Measurements from ENCODE around the gene SLC5A11.

Gene SLC5A11

DNA sequence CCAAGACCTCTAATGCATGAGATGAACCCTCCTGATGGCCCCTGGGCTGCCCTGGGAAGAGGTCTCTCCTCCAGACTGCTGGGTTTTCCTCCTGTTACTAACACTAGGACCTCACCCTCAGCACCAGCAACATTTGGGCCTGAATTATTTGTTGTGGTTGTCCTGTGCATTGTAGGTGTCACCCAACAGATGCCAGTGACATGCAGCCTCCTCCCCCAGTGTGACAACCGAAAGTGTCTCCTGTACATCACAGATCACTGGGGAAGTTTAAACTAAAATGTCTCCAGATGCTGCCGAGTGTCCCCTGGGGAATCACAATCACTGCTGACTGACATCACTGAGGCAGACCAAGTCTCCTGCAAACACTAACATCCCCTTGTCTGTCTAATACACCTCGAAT is 74.8 kb downstream of the SLC5A11 start:
- no peak for DNase-seq (ENCODE audit: low read depth)

DNA sequence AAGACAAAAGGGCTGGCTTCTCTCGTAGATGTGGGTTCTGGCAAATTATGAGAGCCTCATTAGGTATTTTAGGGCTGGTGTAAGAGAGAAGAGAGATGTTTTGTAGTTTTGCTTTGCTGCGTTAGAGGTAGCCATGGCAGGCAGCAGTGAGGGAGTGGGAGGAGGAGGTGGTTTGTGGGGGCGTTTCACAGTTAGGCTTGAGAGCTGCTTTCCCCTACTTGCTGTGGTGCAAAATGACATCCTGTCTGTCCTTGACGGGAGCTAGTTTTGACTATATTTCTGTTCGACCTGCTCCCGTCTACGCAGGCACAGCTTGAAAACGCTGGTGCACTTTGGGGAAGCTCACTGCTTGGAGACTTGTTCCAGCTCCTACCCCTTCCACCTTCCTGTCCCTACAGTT is 75.5 kb downstream of the SLC5A11 start:
- DNase-seq (ENCODE audit: low read depth), result no peak

GRCh38 chr16:24925163-24925562 is 79.4 kb downstream of the SLC5A11 start:
- DNase-seq (ENCODE audit: low read depth), result no peak

GRCh38 chr16:24929409-24929808 is 83.6 kb downstream of the SLC5A11 start:
- DNase-seq (ENCODE audit: low read depth), result no peak

- no peak for DNase-seq (ENCODE audit: low read depth)
These were observed 84.7 kb downstream of the SLC5A11 start for GRCh38 chr16:24930440-24930839.

DNA sequence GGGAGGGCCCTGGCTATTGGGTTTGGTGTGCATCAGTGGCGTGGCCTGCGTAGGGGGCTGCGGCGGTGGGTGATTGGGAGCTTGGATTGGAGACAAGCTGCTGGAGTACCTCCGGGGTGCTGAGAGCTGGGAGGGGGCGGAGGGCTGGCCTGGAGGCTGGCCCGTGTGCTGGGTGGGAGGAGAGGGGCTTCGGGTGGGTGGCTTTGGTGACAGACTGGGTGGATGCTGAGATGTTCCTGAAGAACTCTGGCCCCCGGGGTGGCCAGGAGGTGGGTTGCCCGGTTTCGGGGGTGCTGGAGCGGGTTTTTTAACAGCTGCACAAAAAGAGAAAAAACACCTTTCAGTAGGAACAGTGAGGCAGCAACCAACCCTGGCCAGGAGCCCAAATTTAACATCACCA is 85.3 kb downstream of the SLC5A11 start:
- no peak for DNase-seq (ENCODE audit: low read depth)

GRCh38 chr16:24935336-24935735 is 89.6 kb downstream of the SLC5A11 start:
- DNase-seq (ENCODE audit: low read depth), result no peak

DNA sequence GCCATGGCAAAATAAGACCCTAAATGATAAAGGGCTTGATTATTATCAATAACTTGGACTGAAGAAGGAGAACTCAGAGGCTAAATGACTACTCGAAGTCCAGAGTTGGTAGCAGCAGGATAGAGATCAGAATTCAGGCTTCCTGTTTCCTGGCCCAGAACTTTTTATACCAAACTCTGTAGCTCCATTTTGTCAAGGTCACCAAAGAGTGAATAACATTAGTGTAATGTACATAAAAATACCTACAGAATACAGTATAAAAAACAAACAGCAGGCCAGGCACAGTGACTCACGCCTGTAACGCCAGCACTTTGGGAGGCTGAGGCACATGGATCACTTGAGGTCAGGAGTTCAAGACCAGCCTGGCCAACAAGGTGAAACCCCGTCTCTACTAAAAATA is 90.4 kb downstream of the SLC5A11 start:
- DNase-seq (ENCODE audit: low read depth), result no peak

DNA sequence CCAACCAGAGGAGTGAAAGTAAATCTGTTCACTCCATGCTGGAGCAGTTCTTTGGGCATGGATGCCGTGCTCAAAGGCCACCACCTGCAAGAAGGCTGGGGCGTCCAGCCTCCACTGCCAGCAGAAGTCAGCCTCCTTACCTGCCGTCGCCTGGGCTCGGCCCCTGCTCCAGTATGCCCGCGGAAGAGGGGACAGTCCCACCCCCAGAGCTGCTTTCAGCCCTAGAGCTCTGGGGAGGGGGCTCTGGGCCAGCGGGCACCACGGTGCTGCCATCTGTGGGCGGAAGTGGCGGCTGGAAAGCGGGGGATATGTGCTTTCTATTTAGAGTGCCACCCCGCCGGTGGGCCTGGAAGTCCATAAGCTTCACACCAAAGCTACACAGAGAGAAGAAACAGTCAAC is 93.5 kb downstream of the SLC5A11 start:
- no peak for DNase-seq (ENCODE audit: low read depth)

DNA sequence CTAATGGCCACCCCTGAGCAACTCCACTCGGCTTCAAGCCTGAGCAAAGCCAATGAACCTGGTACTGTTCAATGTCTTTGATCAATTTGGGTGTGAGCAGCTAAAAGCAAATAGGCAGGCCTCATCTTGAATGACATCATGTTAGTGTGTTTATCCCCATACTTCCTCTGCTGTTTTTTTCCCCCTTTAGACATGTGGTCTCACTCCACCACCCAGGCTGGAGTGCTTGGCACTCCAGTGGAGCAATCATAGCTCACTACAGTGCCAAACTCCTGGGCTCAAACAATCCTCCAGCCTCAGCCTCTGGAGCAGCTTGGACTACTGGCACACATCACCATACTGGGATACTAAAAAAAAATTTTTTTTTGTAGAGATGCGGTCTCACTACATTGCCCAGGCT is 94.0 kb downstream of the SLC5A11 start:
- no peak for DNase-seq (ENCODE audit: low read depth)

DNA sequence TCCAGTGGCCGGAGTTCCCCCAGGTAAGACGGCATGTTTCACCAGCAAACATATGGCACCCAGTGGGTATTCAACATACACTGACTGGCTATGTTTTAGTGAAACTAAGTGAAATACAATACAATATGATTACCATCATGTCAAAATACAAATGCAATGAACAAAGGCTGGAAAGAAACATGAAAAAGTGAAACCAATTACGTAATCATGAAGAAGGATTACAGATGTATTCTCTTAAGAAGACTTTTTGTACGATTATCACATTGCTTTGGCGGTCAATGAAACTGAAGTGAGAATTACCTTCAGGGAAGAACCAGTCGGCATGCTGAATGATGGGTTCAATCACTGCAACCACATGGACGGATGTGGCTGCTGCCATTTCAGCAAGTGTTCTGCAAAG is 97.7 kb downstream of the SLC5A11 start:
- no peak for DNase-seq (ENCODE audit: low read depth)

DNA sequence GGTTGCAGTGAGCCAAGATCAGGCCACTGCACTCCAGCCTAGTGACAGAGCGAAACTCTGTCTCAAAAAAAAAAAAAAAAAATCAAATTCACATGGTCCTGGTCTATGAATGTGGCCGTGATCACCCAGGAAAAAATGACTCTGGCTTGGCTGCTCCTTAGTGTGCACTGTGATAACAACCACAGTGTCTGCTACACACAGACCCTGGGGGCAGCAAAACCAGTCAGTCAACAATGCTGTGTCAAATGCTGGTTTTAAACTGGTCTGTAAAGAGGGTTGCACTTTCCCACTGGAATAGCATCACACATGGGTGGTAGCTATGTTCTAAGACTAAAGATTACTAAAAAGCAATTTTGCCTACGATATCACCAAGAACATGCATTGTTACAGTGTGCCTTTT is 98.4 kb downstream of the SLC5A11 start:
- DNase-seq (ENCODE audit: low read depth), result no peak

DNA sequence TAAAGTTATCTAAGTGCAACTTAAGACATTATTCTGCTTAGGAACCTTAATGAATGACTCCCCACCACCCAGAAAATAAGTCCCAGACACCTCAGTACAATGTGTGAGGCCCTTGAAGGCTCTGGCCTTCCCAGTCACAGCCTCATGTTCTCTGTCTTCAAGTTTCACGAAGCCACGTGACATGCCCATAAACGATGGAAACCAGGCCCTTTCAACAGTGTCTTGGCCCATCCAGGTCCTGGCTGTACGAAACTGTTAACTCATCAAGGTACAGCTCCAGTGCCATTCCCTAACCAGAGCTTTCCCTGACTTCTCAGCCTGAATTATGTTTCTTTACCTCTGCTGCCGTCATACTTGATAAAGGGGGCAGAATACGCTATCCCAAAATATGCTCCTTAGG is 100.4 kb downstream of the SLC5A11 start:
- no peak for DNase-seq (ENCODE audit: low read depth)

GRCh38 chr16:24950275-24950674 is 104.5 kb downstream of the SLC5A11 start:
- DNase-seq (ENCODE audit: low read depth), result no peak

- no peak for DNase-seq (ENCODE audit: low read depth)
These were observed 107.5 kb downstream of the SLC5A11 start for GRCh38 chr16:24953306-24953705.

DNA sequence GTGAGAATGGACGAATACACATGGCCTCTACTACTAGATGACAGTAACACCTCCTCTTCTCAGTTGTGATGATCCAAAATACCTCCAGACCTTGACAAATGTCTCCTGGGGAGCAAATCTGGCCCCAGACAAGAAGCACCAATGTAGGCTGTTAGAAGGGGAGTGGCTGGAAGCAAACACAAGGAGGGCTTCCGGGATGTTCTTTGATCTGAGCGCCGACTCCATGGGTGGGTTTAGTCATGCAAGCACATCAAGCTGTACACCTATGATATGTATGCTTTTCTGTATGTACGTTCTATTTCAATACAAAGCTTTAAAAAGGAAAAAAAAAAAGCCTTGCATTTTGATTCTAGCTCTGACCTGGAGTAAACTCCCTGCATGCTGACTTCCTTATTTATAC is 108.0 kb downstream of the SLC5A11 start:
- DNase-seq (ENCODE audit: low read depth), result no peak

DNA sequence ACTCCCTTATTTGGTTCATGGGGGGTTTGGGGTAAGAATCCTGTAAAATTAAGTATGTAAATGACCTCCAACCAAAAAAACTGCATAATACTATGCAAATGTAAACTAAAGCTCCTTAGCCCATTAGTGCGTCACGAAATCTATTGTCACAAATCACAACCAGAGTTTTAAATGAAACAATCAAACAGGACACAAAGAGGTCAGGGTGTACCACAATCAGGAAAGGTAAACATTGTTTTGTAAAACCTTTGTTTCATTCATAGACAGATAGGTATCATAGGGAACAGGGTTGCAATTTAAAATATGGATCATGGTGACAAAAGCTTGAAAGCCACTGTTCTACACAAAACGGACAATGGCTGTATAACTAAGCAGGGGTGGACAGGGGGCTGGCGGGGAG is 108.4 kb downstream of the SLC5A11 start:
- DNase-seq (ENCODE audit: low read depth), result no peak

- DNase-seq (ENCODE audit: low read depth), result no peak
These were observed 110.4 kb downstream of the SLC5A11 start for GRCh38 chr16:24955975-24956731.

DNA sequence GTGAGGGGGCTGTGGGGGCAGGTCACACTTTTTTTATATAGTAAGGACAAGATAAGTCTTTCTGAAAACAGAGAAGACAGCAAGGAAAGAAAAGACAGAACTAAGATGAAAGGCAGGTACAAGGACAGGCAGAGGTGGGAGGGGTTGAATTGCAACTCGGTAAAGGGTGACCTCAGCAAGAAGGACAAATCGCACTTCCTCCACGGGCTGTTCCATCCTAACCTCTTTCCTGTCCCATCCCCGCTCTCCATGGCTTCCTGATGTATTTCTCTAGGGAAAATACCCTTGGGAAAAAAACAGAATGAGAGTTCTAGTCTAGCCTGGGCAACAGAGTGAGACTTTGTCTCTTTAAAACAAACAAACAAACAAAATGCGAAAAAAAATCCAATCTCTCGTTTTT is 112.1 kb downstream of the SLC5A11 start:
- DNase-seq (ENCODE audit: low read depth), result no peak
